Eye (tissue), 1 donor: ENCODE measurements around the gene DICER1.
A peak's percentile ranks its signal among the peaks of the same experiment; 100 is the strongest.
"Not testable (repeated sequence)": the region's sequence is repeated elsewhere in the genome, so short reads cannot be mapped to it uniquely, and the experiment has no call there.

ENCODE experiments used
- DNase-seq: peaks from one replicate; pipeline ENCODE4 v3.0.0-alpha.2; 2015

Gene DICER1

GRCh38 chr14:95144849-95145248, 12.5 kb downstream of the DICER1 start:
- no peak for DNase-seq

DNA sequence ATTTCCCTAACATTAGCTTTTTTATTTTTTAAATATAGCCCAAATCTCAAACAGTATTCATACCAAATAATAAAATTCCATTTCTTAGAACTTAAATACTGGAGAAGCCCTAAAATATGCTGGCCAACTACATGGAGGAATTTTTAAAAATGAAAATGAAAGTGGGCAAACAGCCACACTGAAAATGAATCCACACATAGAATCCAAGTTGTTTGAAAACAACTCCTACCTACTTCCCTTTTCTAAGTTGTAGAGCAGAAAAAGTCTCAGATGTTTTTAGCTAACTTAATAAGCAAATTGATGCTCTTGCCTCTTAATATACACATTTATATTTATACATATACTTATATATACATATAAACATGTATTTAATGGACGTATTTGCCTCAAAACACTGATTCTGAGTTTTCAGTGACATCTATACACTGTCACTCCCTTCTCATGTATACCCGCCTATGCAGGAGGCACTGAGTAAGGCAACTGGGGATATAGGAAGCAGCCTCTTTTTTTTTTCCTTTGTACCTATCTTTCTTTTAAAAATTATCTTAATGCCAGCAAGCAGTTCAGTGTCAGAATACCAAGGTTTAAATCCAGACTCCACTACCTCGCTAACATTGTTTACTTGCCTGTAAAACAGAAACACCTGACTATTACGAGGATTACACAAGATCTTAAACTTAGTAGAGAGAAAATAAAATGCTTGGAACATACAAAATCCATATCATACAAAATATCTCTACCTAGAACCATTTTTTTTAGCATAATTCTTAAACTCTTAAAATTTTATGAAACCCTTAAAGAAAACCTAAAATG, 13.3 kb downstream of the DICER1 start:
- DNase-seq: no peak

DNA sequence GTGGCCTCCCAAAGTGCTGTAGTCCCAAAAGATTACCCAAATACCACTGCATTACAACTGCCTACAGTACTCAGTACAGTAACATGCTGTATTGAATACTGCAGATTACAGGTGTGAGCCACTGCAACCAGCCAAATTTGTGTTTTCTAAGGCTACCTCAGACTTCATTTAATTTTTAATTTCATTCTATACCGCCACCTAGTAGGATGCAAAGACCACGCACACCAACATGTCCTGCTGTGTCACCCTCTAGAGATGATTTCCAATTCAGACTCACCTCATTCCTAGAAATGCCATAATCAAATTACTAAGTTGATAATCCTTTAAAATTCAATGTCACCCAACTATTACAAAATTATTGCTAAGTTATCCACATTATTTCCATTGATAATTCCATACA, 15.1 kb downstream of the DICER1 start:
- no peak for DNase-seq

DNA sequence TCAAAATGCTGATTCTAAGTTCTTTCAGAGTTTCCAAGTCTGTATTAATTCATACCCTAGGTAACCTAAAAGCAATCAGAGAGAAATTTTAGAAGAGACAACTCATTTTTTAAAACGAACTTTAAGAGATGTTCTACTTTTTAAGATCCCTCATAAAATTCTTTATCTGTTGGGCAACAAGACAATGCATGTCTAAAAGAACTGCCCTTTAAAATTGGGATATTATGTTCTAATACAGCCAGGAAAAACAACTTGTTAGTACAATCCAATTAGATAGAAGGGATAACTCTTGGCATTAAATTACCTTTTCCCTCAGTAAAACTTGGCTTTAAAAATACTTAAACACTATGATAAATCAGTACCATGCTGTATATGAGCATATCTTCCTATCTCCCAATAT, 15.6 kb downstream of the DICER1 start:
- DNase-seq: no peak

DNA sequence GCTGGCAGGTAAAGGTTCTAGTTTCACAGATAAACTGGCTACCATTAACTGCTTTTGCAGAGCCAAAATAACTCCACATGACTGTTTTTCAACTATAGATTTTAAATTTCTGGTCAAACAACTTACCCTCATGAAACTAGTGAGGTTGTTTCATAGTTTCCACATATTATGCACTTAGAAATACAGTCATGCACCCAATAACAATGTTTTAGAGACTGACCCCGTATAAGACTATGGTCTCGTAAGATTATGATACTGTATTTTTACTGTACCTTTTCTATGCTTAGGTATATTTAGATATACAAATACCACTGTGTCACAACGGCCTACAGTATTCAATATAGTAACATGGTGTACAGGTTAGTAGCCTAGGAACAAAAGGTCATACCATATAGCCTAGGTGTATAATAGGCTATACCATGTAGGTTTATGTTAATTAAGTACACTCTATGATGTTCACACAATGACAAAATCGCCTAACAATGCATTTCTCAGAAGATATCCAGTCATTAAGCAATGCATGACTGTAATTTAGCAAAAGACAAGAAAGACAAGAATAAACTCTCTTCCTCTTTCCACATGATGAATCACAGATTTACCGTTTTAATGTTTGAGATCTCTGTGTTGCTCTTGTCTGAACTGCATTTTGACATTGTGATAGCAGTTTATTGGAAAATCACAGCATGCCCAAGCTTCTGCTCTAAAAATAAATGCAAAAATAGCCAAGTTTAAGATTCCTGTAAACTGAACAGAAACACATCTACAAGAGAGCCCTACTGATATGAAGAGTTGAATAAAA, 17.1 kb downstream of the DICER1 start:
- DNase-seq: no peak

DNA sequence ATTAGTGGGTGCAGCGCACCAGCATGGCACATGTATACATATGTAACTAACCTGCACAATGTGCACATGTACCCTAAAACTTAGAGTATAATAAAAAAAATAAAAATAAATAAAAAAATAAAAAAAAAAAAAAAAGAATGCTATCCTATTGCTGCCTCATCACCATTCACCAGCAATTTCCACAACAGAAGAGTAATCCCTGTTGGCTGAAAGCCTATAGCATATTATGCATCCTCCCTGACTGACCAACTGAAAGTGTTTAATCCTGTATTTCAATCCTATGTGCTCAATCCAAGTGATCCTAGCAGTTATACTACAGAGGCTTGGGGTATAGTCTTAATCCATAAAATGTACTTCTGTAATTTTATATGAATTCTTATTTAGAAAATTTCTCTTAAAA, 18.5 kb downstream of the DICER1 start:
- no peak for DNase-seq

DNA sequence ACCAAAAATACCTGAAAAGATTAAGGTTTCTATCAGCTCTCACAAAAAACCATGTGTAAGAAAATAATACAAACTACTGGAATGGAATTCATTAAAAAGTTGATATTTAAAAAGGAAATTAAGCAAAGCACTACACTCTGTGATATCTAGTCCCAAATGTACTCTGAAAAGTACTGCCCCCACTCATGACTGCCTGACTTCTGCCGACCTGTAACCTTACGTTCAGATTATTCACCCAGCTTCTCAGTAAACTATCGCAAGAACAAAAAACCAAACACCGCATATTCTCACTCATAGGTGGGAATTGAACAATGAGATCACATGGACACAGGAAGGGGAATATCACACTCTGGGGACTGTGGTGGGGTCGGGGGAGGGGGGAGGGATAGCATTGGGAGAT, 18.9 kb downstream of the DICER1 start:
- not testable (repeated sequence) for DNase-seq

- DNase-seq: peak; percentile 32
Observed at GRCh38 chr14:95137804-95138167, 19.5 kb downstream of the DICER1 start.

- DNase-seq: no peak
Observed at GRCh38 chr14:95137164-95137803, 20.0 kb downstream of the DICER1 start.

DNA sequence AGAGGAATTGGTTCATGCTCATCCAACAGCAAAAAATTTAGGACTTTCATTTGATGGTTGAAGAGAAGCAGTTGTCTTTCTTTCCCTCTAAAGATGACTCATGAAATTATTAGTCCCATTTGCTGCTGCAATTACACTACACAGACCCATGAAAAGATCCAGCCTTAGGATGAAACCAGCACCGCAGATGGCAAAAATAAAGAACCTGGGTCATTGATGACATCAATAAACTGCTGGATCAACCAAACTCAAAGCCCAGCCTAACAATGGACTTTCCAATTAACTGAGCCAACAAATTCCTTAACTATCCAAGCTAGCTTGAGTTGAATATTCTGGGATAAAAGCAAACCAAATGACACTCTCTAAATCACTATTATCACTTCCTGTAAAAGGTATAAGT, 20.7 kb downstream of the DICER1 start:
- no peak for DNase-seq

DNA sequence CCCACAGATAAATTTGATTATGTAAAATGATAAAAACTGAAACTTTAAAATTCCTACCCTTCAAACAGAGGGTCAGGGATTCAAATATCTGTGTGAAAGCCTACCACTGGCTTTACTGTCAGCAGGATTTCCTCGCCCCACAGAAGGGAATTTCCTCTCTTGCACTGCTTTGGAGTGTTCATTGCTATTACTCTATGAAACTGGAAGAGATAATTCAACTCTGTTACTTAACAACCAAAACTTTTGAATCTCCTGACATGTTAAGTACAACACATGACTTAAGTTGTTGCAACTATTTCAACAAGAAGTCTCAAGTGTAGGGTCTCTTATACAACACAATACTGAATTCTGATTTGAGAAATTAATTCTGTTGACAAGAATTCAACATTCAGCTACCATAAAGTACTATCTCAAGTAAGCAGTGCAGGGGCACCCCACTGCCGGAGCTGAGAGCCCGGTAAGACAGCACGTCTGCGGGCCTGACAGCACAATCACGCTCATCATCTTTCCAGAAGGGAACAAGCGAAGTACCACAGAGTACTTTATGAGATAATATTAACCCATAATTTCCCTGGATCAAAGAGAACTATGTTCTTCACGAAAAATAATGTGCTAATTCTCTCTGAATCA, 22.9 kb downstream of the DICER1 start:
- no peak for DNase-seq

- no peak for DNase-seq
Observed at GRCh38 chr14:95133282-95133681, 24.0 kb downstream of the DICER1 start.

DNA sequence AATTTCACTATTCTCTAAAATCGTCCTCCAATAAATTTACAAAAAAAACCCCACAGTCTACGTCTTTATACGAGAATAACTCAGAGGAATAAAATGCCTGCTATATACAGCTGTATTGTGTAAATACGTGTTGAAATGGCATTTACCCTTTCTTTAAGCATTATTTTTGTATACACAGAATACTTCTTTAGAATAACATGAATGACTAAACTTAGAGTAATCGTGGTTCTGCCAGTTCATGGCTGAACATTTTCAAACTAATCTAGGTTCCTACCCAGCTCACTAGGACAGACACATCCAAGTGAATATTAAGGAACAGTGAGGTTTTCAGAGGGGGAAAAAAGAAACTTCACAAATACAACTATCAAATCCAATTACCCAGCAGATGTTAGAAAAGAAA, 24.6 kb downstream of the DICER1 start:
- no peak for DNase-seq

GRCh38 chr14:95130549-95130948, 26.8 kb downstream of the DICER1 start:
- no peak for DNase-seq

DNA sequence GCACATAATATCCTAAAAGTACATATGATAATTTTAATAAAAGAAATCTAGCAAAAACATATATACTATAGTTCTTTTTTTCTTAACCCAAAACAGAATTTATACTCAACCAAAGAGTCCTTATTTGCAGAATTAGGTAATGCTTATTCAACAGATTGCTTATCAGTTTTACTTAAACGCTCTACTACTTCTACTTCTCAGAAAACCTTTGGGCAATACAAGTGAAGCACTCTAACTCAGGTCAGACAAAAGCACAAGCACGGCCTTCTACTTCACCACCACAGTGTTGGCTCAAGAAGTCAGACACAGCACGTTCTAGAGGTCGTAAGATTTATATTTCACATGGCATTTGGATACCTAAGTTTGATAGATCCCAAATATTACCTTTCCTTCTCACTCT, 29.2 kb downstream of the DICER1 start:
- DNase-seq: no peak

DNA sequence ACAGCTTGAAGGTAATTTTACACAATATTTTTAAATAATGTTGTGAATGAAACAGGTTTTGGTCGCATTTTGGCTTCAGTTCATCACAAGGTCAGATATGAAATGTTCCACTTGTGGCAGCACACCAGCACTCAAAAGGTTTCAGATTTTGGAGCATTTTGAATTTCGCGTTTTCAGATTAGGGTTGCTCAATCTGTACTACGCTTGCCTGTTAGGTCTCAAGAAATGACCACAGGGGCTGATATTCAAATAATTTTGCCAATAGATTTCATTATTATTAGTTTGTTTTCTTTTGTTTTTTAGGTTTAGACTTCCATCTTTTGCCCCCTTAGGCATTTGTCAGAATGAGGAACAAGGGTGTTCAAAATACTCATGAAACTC, 29.8 kb downstream of the DICER1 start:
- DNase-seq: no peak

DNA sequence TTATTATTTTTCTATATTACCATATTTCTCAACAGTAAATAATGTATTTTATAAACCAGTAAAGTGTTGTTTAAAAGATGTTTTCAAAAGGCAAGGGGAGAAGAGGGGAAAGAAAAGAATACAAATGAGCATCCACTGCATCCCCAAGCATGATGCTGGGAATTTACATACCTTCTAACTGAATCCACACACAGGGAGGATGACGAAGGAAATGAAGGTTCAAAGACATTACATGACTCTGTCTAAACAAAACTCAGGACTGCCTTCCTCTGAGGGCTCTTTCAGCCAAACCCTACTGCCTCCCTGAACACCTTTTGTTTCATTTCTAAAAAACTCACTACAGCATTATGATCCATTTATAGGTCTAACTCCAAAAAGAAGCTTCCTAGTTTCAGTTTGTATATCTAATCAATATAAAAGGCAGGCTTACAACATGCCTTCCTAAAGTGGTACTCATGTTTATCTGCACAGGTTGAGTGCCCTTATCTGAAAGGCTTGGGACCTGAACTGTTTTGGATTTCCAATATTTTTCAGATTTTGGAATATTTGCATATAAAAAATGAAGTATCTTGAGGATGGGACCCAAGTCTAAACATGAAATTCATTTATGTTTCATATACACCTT, 30.3 kb downstream of the DICER1 start:
- no peak for DNase-seq

DNA sequence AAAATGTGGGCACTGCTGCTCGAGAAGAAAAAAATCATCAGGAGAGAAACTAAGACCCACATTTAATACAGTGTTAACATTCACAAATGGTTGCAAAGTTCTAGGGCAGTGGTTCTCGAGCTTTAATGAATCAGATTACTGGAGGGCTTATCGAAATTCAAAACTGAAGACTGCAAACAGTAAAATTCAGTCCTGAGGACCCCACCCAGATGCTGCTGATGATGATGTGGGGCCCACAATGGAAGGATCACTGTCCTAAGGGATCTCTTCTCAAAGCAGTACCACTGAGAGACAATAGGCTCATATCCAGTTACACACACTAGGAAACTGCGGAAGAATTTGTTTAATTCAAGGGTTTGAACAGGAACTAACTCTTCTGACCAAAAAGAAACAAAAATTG, 31.4 kb downstream of the DICER1 start:
- DNase-seq: no peak

DNA sequence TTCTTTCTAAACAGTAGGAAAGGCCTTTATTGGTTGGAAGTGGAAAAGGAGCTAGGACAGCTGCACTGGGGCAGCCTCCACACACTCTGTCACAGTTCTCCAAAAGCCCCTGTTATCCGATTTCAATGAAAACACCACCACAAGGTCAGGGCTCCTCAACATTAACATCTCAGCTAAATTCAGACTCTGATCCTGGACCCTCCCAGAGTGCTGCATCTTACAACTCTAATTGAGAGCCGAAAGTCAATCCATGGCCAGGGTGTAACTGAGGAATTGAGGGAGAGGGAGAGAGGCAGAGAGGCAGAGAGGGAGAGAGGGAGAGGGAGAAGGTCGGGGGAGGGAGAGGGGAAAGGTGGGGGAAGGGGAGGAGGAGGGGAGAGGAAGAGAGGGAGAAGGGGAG, 32.1 kb downstream of the DICER1 start:
- DNase-seq: no peak

- no peak for DNase-seq
Observed at GRCh38 chr14:95123891-95124579, 33.3 kb downstream of the DICER1 start.

- no peak for DNase-seq
Observed at GRCh38 chr14:95122621-95122945, 34.7 kb downstream of the DICER1 start.

GRCh38 chr14:95121911-95122620, 35.3 kb downstream of the DICER1 start:
- no peak for DNase-seq
